ENCODE results near the gene ATP13A3. TPM values are rescaled to one million over a fixed set of nuclear protein-coding genes. Genes with fewer than 3 reads are reported as not detected.

ATP13A3 gene
- total and polyA plus RNA-seq, 4 donors = 26.6 to 166 (median 75.5) TPM

DNA sequence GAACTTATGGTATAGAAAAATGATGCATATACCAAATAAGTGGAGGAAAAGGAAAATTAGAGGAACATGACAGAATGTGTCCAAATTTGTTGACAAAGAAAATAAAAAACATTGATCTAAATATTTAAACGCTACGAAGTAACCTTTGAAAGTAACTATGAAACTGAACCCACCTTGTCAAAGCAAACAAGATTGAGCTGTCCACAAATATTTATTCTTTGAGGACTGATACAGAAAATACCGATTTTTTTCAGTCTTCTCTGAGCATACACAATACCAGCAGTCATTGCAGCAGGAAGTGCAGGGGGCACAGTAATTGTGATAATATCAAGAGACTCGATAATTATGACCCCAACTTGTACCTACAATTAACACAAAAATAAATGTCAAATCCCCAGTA, 40.0 kb downstream of the ATP13A3 start:
- 80 to 89% methylated on average over 4 of the region's 4 CpGs for WGBS, 2 donors
- TF ChIP-seq CTCF (IDR thresholded peaks at IDR 0.05; ENCODE audit: control extremely low read depth, extremely low read depth) = no peak
- no peak for ATAC-seq (ENCODE audit: insufficient read depth, low FRiP score)
- Histone ChIP-seq H3K4me1 (ENCODE audit: control insufficient read depth in 5 of 5, insufficient read depth in 5 of 5, low read length in 5 of 5) (no peaks in the 10 kb centered on the region), H3K36me3 (ENCODE audit: control insufficient read depth in 4 of 4, insufficient read depth in 4 of 4, low read length in 4 of 4) (peaks cover 11 to 51% (median 27%) of the 10 kb centered on the region in 4 donors), H3K27me3 (ENCODE audit: control insufficient read depth in 3 of 3, insufficient read depth in 3 of 3, low read length in 2 of 3) (no peaks in the 10 kb centered on the region), H3K9ac (ENCODE audit: insufficient read depth in 1 of 2, low read length in 2 of 2) (no peak overlapping the region), H3K9me3 (ENCODE audit: control insufficient read depth in 4 of 4, insufficient read depth in 3 of 4, low read length in 3 of 4) (no peaks in the 10 kb centered on the region), H3K27ac (ENCODE audit: low read depth in 1 of 2, low read length in 1 of 2) (no peak overlapping the region), H3K4me3 (no peak overlapping the region)
- no peak for DNase-seq

- Histone ChIP-seq H3K4me1 (ENCODE audit: control insufficient read depth in 5 of 5, insufficient read depth in 5 of 5, low read length in 5 of 5) (no peaks in the 10 kb centered on the region), H3K27me3 (ENCODE audit: control insufficient read depth in 3 of 3, insufficient read depth in 3 of 3, low read length in 2 of 3) (no peaks in the 10 kb centered on the region), H3K4me3 (no peak overlapping the region), H3K27ac (ENCODE audit: low read depth in 1 of 2, low read length in 1 of 2) (no peak overlapping the region), H3K9ac (ENCODE audit: insufficient read depth in 1 of 2, low read length in 2 of 2) (no peak overlapping the region), H3K9me3 (ENCODE audit: control insufficient read depth in 4 of 4, insufficient read depth in 3 of 4, low read length in 3 of 4) (no peaks in the 10 kb centered on the region), H3K36me3 (ENCODE audit: control insufficient read depth in 4 of 4, insufficient read depth in 4 of 4, low read length in 4 of 4) (peaks cover 8 to 47% (median 27%) of the 10 kb centered on the region in 4 donors)
- no peak for ATAC-seq (ENCODE audit: insufficient read depth, low FRiP score)
- no peak for TF ChIP-seq CTCF (IDR thresholded peaks at IDR 0.05; ENCODE audit: control extremely low read depth, extremely low read depth)
- DNase-seq = no peak
- 94 to 95% methylated on average over 13 of the region's 13 CpGs for WGBS, 2 donors
Observed at GRCh38 chr3:194446172-194446571, 40.6 kb downstream of the ATP13A3 start.

- DNase-seq = no peak
- H3K27ac ChIP-seq (ENCODE audit: low read depth in 1 of 2, low read length in 1 of 2) = no peak overlapping the region
- 94 to 98% methylated on average over 2 of the region's 2 CpGs for WGBS, 2 donors
- H3K4me3 ChIP-seq = no peak overlapping the region
- peaks cover 0 to 1% (median 0%) of the 10 kb centered on the region in 5 donors for H3K4me1 ChIP-seq (ENCODE audit: control insufficient read depth in 5 of 5, insufficient read depth in 5 of 5, low read length in 5 of 5)
- no peaks in the 10 kb centered on the region for H3K27me3 ChIP-seq (ENCODE audit: control insufficient read depth in 3 of 3, insufficient read depth in 3 of 3, low read length in 2 of 3)
- H3K36me3 ChIP-seq (ENCODE audit: control insufficient read depth in 4 of 4, insufficient read depth in 4 of 4, low read length in 4 of 4) = peaks cover 3 to 41% (median 28%) of the 10 kb centered on the region in 4 donors
- no peak for ATAC-seq (ENCODE audit: insufficient read depth, low FRiP score)
- no peak for TF ChIP-seq CTCF (IDR thresholded peaks at IDR 0.05; ENCODE audit: control extremely low read depth, extremely low read depth)
- H3K9ac ChIP-seq (ENCODE audit: insufficient read depth in 1 of 2, low read length in 2 of 2) = no peak overlapping the region
- no peaks in the 10 kb centered on the region for H3K9me3 ChIP-seq (ENCODE audit: control insufficient read depth in 4 of 4, insufficient read depth in 3 of 4, low read length in 3 of 4)
Observed at GRCh38 chr3:194443901-194444300, 42.9 kb downstream of the ATP13A3 start.

DNA sequence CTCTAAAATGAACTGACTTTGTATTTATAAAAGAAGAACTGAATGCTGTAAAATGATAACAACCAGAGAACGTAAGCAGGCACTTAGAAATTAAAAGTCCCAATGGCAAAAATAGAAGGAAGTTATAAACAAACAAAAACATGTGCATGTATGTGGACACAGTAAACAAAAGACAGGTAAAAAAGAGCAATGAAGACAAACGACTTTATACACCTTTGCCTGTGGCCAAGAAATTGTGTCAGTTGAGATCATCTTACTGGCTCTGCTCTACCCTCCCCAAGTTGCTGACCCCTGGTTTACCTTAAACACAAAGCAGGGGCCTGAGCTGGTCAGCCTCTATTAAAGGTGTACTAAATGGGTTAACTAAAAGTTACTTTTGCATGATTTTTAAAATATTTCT, 46.0 kb downstream of the ATP13A3 start:
- H3K4me1 ChIP-seq (ENCODE audit: control insufficient read depth in 5 of 5, insufficient read depth in 5 of 5, low read length in 5 of 5) = peaks cover 0 to 1% (median 0%) of the 10 kb centered on the region in 5 donors
- H3K36me3 ChIP-seq (ENCODE audit: control insufficient read depth in 4 of 4, insufficient read depth in 4 of 4, low read length in 4 of 4) = peaks cover 2 to 48% (median 26%) of the 10 kb centered on the region in 4 donors
- no peaks in the 10 kb centered on the region for H3K9me3 ChIP-seq (ENCODE audit: control insufficient read depth in 4 of 4, insufficient read depth in 3 of 4, low read length in 3 of 4)
- no peak overlapping the region for H3K4me3 ChIP-seq
- no peak overlapping the region for H3K9ac ChIP-seq (ENCODE audit: insufficient read depth in 1 of 2, low read length in 2 of 2)
- ATAC-seq (ENCODE audit: insufficient read depth, low FRiP score) = no peak
- TF ChIP-seq CTCF (IDR thresholded peaks at IDR 0.05; ENCODE audit: control extremely low read depth, extremely low read depth) = no peak
- no peak overlapping the region for H3K27ac ChIP-seq (ENCODE audit: low read depth in 1 of 2, low read length in 1 of 2)
- no peak for DNase-seq
- WGBS, 2 donors = 50 to 75% methylated on average over 2 of the region's 2 CpGs
- no peaks in the 10 kb centered on the region for H3K27me3 ChIP-seq (ENCODE audit: control insufficient read depth in 3 of 3, insufficient read depth in 3 of 3, low read length in 2 of 3)

All from lung (tissue), 12 donors.